DMS153 treated with DMSO at 0.1 percent for 48 hours (cell line): ENCODE results near the gene ATP6AP2.

Experiments
- DNase-seq: peaks from one replicate; lab custom pipeline; 2025; ENCODE audit not compliant: unreplicated experiment; lab: John Stamatoyannopoulos, UW

The ATP6AP2 gene

DNA sequence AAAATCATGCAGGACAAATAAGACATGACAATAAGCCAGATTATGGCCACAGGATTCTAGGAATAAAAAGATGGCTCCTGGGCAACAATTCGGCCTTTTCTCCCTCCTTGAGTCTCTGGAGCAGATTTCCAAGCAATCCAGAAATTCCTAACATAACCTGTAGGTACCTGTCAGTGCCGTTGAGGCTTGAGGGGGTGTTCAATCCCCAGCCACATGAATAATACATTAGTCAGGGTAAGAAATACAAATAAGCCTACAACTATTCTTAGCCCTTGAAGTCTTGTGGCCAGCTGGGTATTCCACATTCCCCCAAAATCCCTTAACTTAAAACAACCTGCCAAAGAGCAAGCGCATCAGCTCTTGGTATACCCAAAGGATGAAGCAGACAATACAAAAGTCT is 56.9 kb downstream of the ATP6AP2 start:
- DNase-seq: no peak

- DNase-seq: no peak
Measured at GRCh38 chrX:40644176-40644575, 63.4 kb downstream of the ATP6AP2 start.

- DNase-seq: peak; percentile 9
Measured at GRCh38 chrX:40644821-40645358, 64.1 kb downstream of the ATP6AP2 start.

DNA sequence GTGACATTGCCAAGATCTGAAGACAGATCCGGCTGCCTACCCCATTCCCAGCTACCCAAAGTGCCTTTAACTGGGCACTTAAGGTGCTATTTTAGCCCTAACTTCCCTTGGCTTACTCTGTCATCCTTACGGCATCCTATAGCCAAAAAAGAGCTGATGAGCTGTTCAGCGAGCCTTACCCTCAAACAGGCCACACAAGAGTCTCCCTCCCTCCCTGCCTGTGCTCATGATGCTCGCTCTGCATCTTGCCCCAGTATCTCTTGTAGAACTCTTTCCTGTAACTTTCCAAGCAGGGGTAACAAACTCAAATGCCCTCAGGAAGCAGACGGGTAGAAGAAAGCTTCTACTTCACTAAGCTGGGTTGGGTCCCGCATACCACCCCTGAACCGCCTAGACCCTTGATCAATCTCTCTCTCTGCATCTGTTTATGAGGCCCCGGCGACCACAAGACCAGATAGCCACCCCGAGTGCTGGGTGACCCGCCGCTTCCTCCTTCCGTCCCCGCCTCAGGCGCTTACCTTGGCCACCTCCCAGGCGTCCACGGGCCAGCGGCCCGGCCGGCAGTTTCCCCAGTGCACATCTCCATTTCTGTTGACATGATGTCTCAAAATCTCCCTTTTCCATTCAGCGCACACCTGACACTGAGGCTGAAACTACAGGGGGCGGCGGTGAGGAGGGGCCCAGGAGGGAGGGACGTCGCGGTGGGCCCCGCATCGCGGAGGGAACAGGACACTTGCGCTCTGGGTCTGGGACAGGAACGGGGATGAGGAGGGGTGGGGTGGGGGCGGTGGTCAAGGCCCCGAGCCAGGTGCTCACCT is 65.9 kb downstream of the ATP6AP2 start:
- DNase-seq: no peak

DNA sequence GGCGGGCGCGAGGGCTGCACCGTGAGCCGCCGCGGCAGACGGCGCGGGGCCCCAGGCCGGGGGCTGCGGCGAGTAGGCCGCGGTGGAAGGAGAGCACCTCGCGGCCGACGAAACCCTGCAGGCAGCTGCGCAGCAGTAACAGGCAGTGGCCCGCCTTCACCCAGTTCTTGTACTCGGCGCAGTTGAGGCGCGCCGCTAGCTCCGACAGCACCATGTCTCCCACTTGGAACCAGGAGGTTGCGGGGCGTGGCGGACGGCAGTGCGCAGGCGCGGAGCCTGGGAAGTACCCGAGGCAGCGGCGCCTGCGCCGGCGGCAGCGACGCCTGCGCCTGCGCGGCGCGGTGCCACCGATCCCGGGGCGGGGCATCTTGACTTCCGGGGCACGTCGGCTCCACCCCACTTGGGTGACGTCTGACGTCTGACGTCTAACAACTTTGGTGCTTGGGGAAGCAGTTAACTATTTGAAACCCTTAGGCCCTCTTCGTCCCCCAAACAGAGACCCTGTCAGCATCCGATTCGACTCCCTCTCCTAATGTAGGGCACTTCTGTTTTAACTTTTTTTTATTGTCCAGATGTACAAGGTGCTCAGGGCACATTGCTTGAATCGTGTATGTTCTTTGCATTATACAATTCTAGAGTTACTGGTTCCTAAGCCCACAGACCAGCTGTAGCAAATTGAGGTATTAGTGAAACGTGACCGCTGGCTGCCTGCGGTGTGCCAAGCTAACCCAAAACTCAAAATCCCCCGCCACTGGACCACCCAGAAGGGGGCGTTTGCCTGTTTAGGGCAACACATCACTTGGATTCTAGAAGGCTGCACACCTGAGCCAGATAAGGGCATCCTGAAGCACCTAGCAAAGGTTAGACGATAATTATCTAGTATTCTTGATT is 66.8 kb downstream of the ATP6AP2 start, which contains the start of gene CXorf38:
Gene CXorf38 (minus strand): TSS at position 255 of the 891 bp plus-strand sequence. CDS start 41 bp downstream, at position 214.
- DNase-seq: peak; percentile 80

DNA sequence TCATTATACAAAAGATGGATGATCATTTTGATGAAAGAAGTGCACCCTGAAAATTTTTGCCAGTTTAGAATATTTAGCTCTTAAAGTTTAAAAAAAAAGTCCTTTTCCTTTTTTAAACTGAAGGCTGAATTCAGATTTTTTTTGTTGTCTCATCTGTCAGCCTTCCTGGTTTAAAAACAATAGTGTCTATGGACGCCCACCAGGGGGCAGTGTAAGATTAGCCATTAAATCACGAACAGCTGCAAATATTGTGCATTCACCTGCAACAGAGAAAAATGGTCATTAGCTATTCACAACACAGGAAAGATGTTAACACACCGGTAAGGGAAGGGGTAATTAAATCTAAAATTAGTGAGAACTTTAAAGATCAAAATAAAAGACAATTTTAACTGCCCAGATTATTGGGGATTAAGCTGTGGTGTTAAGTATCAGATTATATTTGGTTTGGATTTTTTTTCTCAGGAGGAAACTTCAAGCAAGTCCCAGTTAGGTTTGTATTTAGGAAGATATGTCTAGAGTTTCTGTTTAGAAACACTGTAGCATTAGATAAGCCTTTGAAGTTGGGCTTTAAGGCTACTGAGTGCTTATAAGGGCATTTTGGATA is 71.0 kb downstream of the ATP6AP2 start:
- peak; percentile 36 for DNase-seq

GRCh38 chrX:40652664-40653063 is 71.9 kb downstream of the ATP6AP2 start:
- DNase-seq: no peak

DNA sequence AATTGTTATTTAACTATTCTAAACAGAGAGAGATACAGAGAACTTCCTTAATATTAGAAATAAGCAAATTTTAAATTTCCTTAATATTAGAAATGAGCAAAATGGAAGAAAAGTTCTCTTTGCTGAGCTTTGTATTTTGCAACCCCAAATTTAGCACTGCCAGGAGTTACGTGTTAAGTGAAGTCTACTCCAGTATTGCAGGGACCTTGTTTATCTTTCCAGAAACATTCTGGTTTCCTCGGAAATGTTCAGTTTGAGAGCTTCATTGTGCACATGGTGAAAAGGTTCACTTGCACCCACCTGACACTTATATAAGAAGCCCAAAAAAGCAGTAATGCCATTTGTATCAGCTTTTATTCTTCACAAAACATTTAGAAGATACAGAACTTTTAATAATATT is 72.8 kb downstream of the ATP6AP2 start:
- no peak for DNase-seq
